Fibroblast of lung (primary cell): Measurements from ENCODE around the gene OR1S1. TPM values are rescaled to one million over a fixed set of nuclear protein-coding genes. Genes with fewer than 3 reads are reported as not detected.
"Not testable (repeated sequence)": the region's sequence is repeated elsewhere in the genome, so short reads cannot be mapped to it uniquely, and the experiment has no call there.

Experiments used
- DNase-seq, 2 donors: peaks; one replicate each; pipeline versions ENCODE4 v3.0.0 to v3.0.0-alpha.2; 2010; ENCODE audit warnings: low read depth in 2 of 2
- H2AFZ ChIP-seq: 2 replicates; pipeline ENCODE4 v1.5.1; 2012; ENCODE audit warnings: low read length, control low read depth, inconsistent platforms
- H3K27ac ChIP-seq: 2 replicates; pipeline ENCODE4 v1.5.1; 2011; ENCODE audit warnings: low read length, control low read depth; ENCODE audit not compliant: insufficient read depth
- H3K27me3 ChIP-seq: 2 replicates; pipeline ENCODE4 v1.5.1; 2011; ENCODE audit warnings: mild to moderate bottlenecking, low read length; ENCODE audit not compliant: control insufficient read depth, insufficient read depth
- H3K36me3 ChIP-seq: 2 replicates; pipeline ENCODE4 v1.5.1; 2011; ENCODE audit warnings: low read length; ENCODE audit not compliant: control insufficient read depth, insufficient read depth
- H3K4me1 ChIP-seq: 2 replicates; pipeline ENCODE4 v1.5.1; 2011; ENCODE audit warnings: low read length; ENCODE audit not compliant: control insufficient read depth, insufficient read depth; ENCODE audit errors: extremely low read depth
- H3K4me2 ChIP-seq: 2 replicates; pipeline ENCODE4 v1.5.1; 2011; ENCODE audit warnings: low read length, control low read depth; ENCODE audit not compliant: insufficient read depth; ENCODE audit errors: extremely low read depth
- H3K4me3 ChIP-seq, 4 experiments: fragments of 200-600 bp in 1 of 4; sonication (generic) in 1 of 4; replicated peaks in 1 of 4; 2 replicates each; pipeline ENCODE4 v1.5.1; 2011 to 2016; ENCODE audit warnings: low read length in 4 of 4, low read depth in 3 of 4, mild to moderate bottlenecking in 3 of 4, control low read depth in 2 of 4, inconsistent platforms in 1 of 4, mixed read lengths in 1 of 4; ENCODE audit not compliant: insufficient read depth in 1 of 4; ENCODE audit errors: control extremely low read depth in 1 of 4
- H3K79me2 ChIP-seq: 2 replicates; pipeline ENCODE4 v1.5.1; 2012; ENCODE audit warnings: mild to moderate bottlenecking, low read length, inconsistent platforms; ENCODE audit not compliant: control insufficient read depth, insufficient read depth
- H3K9ac ChIP-seq: 2 replicates; pipeline ENCODE4 v1.5.1; 2011; ENCODE audit warnings: mild to moderate bottlenecking, low read length, control low read depth; ENCODE audit not compliant: insufficient read depth
- H3K9me3 ChIP-seq: 2 replicates; pipeline ENCODE4 v1.5.1; 2012; ENCODE audit warnings: low read depth, low read length; ENCODE audit not compliant: control insufficient read depth, insufficient read depth
- H4K20me1 ChIP-seq: 2 replicates; pipeline ENCODE4 v1.5.1; 2011; ENCODE audit warnings: low read length; ENCODE audit not compliant: control insufficient read depth, insufficient read depth; ENCODE audit errors: extremely low read depth
- CTCF ChIP-seq, 2 donors: IDR thresholded peaks in 1 of 2; conservative IDR thresholded peaks in 1 of 2; 1 replicate in 1 of 2; 2 replicates in 1 of 2; pipeline ENCODE4 v1.5.1; 2011 to 2012; ENCODE audit warnings: low read length in 2 of 2, control low read depth in 1 of 2, inconsistent platforms in 1 of 2, low read depth in 1 of 2, mild to moderate bottlenecking in 1 of 2
- EZH2 ChIP-seq: IDR thresholded peaks from 2 replicates; pipeline ENCODE4 v1.5.1; 2012; ENCODE audit warnings: low read length, control low read depth, mild to moderate bottlenecking; ENCODE audit errors: missing control alignments
- polyA minus RNA-seq: library from RNA; depleted of rRNA, polyadenylated mRNA; stranded (reverse); fragments of >200 nt; gene quantifications from 2 replicates; pipeline ENCODE4 v1.2.3, GENCODE V29; 2011; ENCODE audit warnings: low replicate concordance
- polyA plus RNA-seq, 2 donors: library from polyadenylated mRNA; depleted of rRNA in 1 of 2; stranded (reverse) in 1 of 2; unstranded in 1 of 2; fragments of >200 nt; gene quantifications; 2 replicates each; pipeline ENCODE4 v1.2.1, GENCODE V29; 2011 to 2012; ENCODE audit warnings: missing spikeins in 1 of 2
- total RNA-seq: library from RNA; depleted of rRNA; stranded (reverse); fragments of >200 nt; gene quantifications from 2 replicates; pipeline ENCODE4 v1.2.1, GENCODE V29; 2014

OR1S1 gene
- total RNA-seq (not detected in 2 replicates), polyA plus RNA-seq (not detected in 2 replicates), polyA minus RNA-seq (not detected in 2 replicates)
- polyA plus RNA-seq (2012): not detected in 2 replicates

DNA sequence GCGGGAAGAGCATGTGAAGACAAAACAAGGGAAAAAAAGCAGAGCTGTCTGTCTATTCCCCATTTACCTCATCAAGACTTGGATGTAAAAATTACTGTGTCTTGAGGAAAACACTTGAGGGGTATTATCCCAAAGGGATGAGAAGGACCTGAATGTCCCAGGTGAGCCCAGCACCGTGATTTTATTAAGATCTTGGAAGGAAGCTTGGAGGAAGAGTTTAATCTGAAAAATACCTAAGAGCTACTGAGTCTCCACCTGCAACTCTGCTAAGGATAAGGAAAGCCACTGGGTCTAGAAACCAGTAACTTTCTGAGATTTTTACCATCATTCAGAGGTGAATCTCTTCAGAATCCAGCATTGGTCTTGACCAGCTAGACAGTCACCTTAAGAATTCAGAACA is at the start of gene OR1S1:
OR1S1 (plus strand) TSS at position 301 of the 400 bp plus-strand sequence.
- not testable (repeated sequence) for DNase-seq, H3K4me1 ChIP-seq, H3K9me3 ChIP-seq, H4K20me1 ChIP-seq, H3K9ac ChIP-seq, H3K27me3 ChIP-seq, H3K4me3 ChIP-seq, H3K36me3 ChIP-seq, H3K4me2 ChIP-seq, H3K27ac ChIP-seq, H2AFZ ChIP-seq, H3K79me2 ChIP-seq

- H3K4me2 ChIP-seq: no peak overlapping the region
- H3K9ac ChIP-seq: no peak overlapping the region
- no peaks in the 10 kb centered on the region for H3K79me2 ChIP-seq
- no peak overlapping the region for H2AFZ ChIP-seq
- no peak for TF ChIP-seq CTCF (conservative IDR thresholded peaks at IDR 0.05 in 1 of 2, IDR thresholded peaks at IDR 0.05 in 1 of 2; ENCODE audit: low read depth in 1 of 2, low read length in 2 of 2)
- H3K27me3 ChIP-seq: no peaks in the 10 kb centered on the region
- no peak for DNase-seq
- no peaks in the 10 kb centered on the region for H3K9me3 ChIP-seq
- no peaks in the 10 kb centered on the region for H3K36me3 ChIP-seq
- no peaks in the 10 kb centered on the region for H3K4me1 ChIP-seq
- no peak overlapping the region for H3K27ac ChIP-seq
- H4K20me1 ChIP-seq: no peaks in the 10 kb centered on the region
- H3K4me3 ChIP-seq: no peak overlapping the region
Observed at GRCh38 chr11:58164389-58164788, 48.1 kb upstream of the OR1S1 start.

DNA sequence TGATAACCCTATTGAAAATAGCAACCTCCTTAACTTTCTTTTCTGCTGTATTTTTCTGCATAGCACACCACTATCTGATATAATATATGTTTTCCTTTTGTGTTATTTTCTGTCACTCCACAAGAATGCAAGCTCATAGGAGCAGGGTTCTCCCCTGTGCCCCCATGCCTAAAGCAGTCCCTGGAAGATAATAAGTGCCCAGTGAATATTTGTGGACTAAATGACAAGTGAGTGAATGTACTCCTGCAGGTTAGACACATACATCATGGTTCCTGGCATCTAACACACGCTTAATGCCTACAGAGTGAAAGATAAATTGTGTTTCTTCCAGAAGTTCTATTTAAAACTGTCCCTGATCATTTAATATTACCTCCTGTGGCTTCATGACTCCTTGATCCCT is 47.5 kb upstream of the OR1S1 start:
- TF ChIP-seq CTCF (conservative IDR thresholded peaks at IDR 0.05 in 1 of 2, IDR thresholded peaks at IDR 0.05 in 1 of 2; ENCODE audit: low read depth in 1 of 2, low read length in 2 of 2): no peak
- no peak for TF ChIP-seq EZH2
- H3K27me3 ChIP-seq: no peaks in the 10 kb centered on the region
- no peak for DNase-seq
- no peaks in the 10 kb centered on the region for H3K79me2 ChIP-seq
- H3K9me3 ChIP-seq: no peaks in the 10 kb centered on the region
- H3K4me2 ChIP-seq: no peak overlapping the region
- no peak overlapping the region for H3K27ac ChIP-seq
- no peak overlapping the region for H3K4me3 ChIP-seq
- H3K4me1 ChIP-seq: no peaks in the 10 kb centered on the region
- H2AFZ ChIP-seq: no peak overlapping the region
- no peaks in the 10 kb centered on the region for H4K20me1 ChIP-seq
- no peak overlapping the region for H3K9ac ChIP-seq
- no peaks in the 10 kb centered on the region for H3K36me3 ChIP-seq
